HFF-Myc (cell line): Measurements from ENCODE around the gene SNHG17.
"Not testable (repeated sequence)": the region's sequence is repeated elsewhere in the genome, so short reads cannot be mapped to it uniquely, and the experiment has no call there.

Source experiments
- DNase-seq: peaks from one replicate; pipeline ENCODE4 v3.0.0-alpha.2; 2011; ENCODE audit warnings: low read depth; ENCODE audit errors: extremely low read depth
- H3K4me3 ChIP-seq: replicated peaks from 2 replicates; pipeline ENCODE4 v1.5.1; 2011; ENCODE audit warnings: low read depth, mild to moderate bottlenecking, control low read depth, low read length
- CTCF ChIP-seq: IDR thresholded peaks from 2 replicates; pipeline ENCODE4 v1.5.1; 2012; ENCODE audit warnings: mild to moderate bottlenecking, low read depth, low read length, control low read depth; ENCODE audit errors: missing control alignments

The SNHG17 gene

GRCh38 chr20:38392356-38392755 is 42.8 kb downstream of the SNHG17 start:
- DNase-seq = no peak
- H3K4me3 ChIP-seq = no peak overlapping the region
- TF ChIP-seq CTCF = no peak

- TF ChIP-seq CTCF = no peak
- DNase-seq = no peak
- H3K4me3 ChIP-seq = no peak overlapping the region
Observed at GRCh38 chr20:38387953-38388352, 47.2 kb downstream of the SNHG17 start.

- DNase-seq = no peak
- TF ChIP-seq CTCF = no peak
- H3K4me3 ChIP-seq = no peak overlapping the region
Observed at GRCh38 chr20:38386851-38387250, 48.3 kb downstream of the SNHG17 start.

GRCh38 chr20:38386004-38386403 is 49.1 kb downstream of the SNHG17 start:
- TF ChIP-seq CTCF = no peak
- H3K4me3 ChIP-seq = no peak overlapping the region
- no peak for DNase-seq

- H3K4me3 ChIP-seq = no peak overlapping the region
- TF ChIP-seq CTCF = no peak
- no peak for DNase-seq
Observed at GRCh38 chr20:38383147-38383546, 52.0 kb downstream of the SNHG17 start.

- not testable (repeated sequence) for H3K4me3 ChIP-seq, DNase-seq
Observed at GRCh38 chr20:38377838-38378237, 57.3 kb downstream of the SNHG17 start.

GRCh38 chr20:38377039-38377685 is 58.0 kb downstream of the SNHG17 start:
- no peak overlapping the region for H3K4me3 ChIP-seq
- no peak for TF ChIP-seq CTCF

More at GRCh38 chr20:38377039-38377685, 58.0 kb downstream of the SNHG17 start:
- DNase-seq = no peak
